Measurements from ENCODE around the gene KIRREL3.
"Not testable (repeated sequence)": the region's sequence is repeated elsewhere in the genome, so short reads cannot be mapped to it uniquely, and the experiment has no call there.

KIRREL3 gene

DNA sequence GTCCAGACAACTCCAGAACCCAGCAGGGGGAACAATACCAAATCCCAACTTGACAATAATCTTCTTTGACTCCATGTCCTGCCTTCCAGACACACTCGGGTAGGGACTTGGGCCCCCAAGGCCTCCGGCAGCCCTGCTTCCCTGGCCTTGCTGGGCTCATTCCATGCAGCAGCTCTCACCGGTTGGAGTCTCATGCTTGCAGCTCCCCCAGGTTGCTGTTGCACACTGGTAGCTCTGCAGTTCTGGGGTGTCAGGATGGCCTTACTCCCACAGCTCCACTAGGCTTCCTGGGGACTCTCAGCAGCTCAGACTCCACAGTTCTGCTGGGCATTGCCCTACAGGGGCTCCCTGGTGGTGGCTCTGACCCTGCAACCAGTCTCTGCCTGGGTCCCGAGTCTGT lies 602.3 kb downstream of the KIRREL3 start:
- no peak for DNase-seq (ENCODE audit: low spot score)
- in situ Hi-C loops (cut with MboI; ENCODE audit: low pct_unique_long_range_greater_than_20kb, low sequenced_read_pairs, unreplicated experiment): no loop called here
- TF ChIP-seq, protein P1, sequence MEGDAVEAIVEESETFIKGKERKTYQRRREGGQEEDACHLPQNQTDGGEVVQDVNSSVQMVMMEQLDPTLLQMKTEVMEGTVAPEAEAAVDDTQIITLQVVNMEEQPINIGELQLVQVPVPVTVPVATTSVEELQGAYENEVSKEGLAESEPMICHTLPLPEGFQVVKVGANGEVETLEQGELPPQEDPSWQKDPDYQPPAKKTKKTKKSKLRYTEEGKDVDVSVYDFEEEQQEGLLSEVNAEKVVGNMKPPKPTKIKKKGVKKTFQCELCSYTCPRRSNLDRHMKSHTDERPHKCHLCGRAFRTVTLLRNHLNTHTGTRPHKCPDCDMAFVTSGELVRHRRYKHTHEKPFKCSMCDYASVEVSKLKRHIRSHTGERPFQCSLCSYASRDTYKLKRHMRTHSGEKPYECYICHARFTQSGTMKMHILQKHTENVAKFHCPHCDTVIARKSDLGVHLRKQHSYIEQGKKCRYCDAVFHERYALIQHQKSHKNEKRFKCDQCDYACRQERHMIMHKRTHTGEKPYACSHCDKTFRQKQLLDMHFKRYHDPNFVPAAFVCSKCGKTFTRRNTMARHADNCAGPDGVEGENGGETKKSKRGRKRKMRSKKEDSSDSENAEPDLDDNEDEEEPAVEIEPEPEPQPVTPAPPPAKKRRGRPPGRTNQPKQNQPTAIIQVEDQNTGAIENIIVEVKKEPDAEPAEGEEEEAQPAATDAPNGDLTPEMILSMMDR (IDR thresholded peaks at IDR 0.05; ENCODE audit: extremely low read depth, insufficient read depth, missing control alignments): no peak

- in situ Hi-C loops (cut with MboI; ENCODE audit: low pct_unique_long_range_greater_than_20kb, low sequenced_read_pairs, unreplicated experiment): no loop called here
- TF ChIP-seq, protein P1 (IDR thresholded peaks at IDR 0.05; ENCODE audit: extremely low read depth, insufficient read depth, missing control alignments): no peak
- no peak for DNase-seq (ENCODE audit: low spot score)
These were observed 603.6 kb downstream of the KIRREL3 start for GRCh38 chr11:126396965-126397364.

- DNase-seq (ENCODE audit: low spot score); in situ Hi-C loops (cut with MboI; ENCODE audit: low pct_unique_long_range_greater_than_20kb, low sequenced_read_pairs, unreplicated experiment): not testable (repeated sequence)
These were observed 604.3 kb downstream of the KIRREL3 start for GRCh38 chr11:126396266-126396665.

DNA sequence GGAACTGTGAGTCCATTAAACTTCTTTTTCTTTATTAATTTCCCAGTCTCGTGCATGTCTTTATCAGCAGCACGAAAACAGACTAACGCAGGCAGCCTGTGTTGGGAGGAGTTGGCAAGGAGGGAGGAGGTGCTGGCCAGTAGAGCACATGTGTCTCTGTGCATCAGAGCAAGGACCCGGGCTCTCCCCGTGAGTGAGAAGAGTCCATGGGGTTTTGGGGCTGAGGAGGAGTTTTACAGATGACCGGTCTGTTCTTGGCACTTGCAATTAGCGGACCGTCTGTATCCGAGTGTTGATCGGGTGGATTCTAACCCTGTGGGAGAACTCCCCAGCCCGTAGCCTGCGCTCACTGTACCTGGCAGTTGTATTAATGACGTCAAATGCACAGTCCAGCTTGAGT lies 604.8 kb downstream of the KIRREL3 start:
- in situ Hi-C loops (cut with MboI; ENCODE audit: low pct_unique_long_range_greater_than_20kb, low sequenced_read_pairs, unreplicated experiment): not testable (repeated sequence)

GRCh38 chr11:126394634-126395072 lies 605.9 kb downstream of the KIRREL3 start:
- DNase-seq (ENCODE audit: low spot score); in situ Hi-C loops (cut with MboI; ENCODE audit: low pct_unique_long_range_greater_than_20kb, low sequenced_read_pairs, unreplicated experiment): not testable (repeated sequence)

More for the DNA sequence above, 604.8 kb downstream of the KIRREL3 start:
- DNase-seq (ENCODE audit: low spot score): not testable (repeated sequence)

DNA sequence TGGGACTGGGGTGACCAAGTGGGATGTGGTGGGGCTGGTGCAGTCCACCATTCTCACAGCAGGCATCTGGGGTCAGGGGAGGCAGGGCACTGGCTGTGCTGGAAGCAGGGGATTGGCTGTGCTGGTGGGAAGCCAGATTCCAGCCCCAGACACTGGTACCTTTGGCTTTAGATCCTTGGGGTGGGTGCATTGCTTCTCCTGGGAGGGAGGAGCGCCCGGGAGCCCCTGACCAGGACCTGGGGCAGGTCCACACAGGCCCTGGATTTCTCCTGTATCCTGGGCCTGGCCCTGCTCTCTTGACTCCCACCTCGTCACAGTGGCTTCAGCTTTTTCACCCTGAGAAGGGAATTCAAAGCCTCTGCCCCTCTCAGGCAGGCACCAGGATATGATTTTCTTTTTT lies 606.5 kb downstream of the KIRREL3 start:
- DNase-seq (ENCODE audit: low spot score): no peak
- TF ChIP-seq, protein P1 (IDR thresholded peaks at IDR 0.05; ENCODE audit: extremely low read depth, insufficient read depth, missing control alignments): no peak
- in situ Hi-C loops (cut with MboI; ENCODE audit: low pct_unique_long_range_greater_than_20kb, low sequenced_read_pairs, unreplicated experiment): no loop called here

DNA sequence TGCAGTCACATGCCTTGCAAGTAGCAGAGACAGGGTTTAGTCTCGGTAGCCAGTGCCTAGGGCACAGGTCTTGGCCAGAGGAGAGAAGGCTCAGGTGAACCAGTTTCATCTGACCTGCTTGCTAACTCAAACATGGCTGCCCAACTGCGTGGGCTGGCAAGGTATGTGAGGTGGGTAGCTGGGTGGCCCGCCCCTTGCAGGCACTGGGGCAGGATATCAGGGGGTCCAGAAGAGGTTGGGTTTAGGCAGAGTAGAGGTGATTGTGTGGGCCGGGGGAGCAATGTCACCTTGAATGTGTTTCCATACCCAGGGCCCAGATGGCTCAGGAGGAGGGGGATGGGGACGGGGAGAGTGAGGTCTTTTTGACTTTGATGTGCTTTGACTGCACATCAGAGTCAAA lies 607.4 kb downstream of the KIRREL3 start:
- TF ChIP-seq, protein P1 (IDR thresholded peaks at IDR 0.05; ENCODE audit: extremely low read depth, insufficient read depth, missing control alignments): no peak
- in situ Hi-C loops (cut with MboI; ENCODE audit: low pct_unique_long_range_greater_than_20kb, low sequenced_read_pairs, unreplicated experiment): no loop called here
- DNase-seq (ENCODE audit: low spot score): no peak

DNA sequence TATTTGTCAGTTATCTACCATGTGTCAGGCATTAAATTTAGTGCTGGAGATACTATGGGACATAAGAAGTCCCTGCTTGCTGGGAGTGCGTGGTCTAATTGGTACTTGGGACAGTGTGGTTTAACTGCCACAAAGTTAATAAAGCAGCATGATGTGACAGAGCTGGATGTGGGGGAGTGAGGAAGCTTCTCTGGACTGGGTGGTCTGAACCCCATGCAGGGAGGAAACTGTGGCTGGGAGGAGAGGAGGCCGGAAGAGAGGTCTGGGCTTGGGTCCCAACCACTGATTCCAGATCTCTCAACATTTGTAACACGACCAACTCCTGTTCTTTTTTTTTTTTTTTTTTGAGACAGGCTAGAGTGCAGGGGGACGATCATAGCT lies 607.9 kb downstream of the KIRREL3 start:
- in situ Hi-C loops (cut with MboI; ENCODE audit: low pct_unique_long_range_greater_than_20kb, low sequenced_read_pairs, unreplicated experiment): no loop called here
- TF ChIP-seq, protein P1 (IDR thresholded peaks at IDR 0.05; ENCODE audit: extremely low read depth, insufficient read depth, missing control alignments): no peak
- no peak for DNase-seq (ENCODE audit: low spot score)

All from GM13977 (cell line).